ENCODE measurements around the gene RNF166.

RNF166 gene

DNA sequence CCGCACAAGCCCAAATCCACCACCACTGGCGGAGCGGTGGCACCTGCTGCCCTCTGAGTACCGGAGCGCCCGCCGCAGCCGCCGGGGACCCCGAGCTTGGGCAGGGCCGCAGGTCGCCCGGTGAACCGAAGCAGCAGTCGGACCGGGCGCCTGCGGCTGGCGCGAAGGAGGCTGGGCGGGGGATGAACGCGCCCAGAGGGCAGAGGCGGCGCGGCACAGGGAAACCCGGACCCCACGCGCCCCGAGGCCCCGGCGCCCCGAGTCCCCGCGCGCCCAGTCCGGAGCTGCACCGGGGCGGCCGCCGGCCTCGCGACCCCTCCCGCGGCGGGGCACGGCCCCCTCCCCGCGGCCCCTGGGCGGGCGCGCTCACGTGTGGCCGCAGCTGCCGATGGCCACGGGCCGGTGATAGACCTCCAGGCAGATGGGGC is 393 bp downstream of the RNF166 start:
- DNase-seq, result no peak

GRCh38 chr16:88705076-88705684 is 1.0 kb downstream of the RNF166 start:
- no peak for DNase-seq

GRCh38 chr16:88703486-88704309 is 2.5 kb downstream of the RNF166 start:
- no peak for DNase-seq

DNA sequence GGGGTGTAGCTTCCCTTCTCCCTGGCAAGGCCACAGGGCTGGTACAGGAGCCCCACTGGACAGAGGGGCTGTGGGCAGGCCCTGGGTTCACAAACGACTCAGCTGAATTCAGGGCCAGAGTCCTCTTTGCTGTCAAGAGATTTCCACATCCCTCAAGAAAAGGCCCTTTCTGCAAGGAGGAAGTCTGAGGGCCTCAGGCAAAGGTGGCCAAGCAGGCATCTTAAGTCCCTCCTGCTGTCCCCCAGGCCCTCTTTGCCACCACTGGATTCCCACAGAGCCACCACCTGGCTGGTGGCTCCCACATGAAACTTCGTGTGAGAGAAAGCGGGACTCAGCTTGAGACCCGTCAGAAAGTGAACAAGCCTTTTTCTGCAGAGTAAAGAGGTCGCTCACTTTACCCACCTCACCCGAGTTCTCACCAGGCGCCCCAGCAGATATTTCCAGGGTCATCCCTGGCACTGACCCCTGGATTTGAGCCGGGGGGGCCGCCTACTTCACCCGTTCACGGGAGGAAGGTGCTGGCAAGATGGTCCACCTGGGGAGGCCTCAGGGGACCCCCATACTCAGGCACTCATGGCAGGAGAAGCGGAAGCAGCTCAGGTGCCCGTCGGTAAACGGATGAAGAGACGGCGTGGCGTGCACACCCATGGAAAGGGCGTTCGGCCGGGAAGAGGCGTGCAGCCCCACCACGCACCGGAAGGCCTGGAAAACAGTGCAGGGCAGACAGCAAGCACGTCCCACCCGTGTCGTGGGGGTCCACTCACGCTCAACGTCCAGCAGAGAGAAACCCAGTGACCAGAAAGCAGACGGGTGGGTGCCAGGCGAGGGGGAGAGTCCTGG is 3.6 kb downstream of the RNF166 start:
- DNase-seq, result no peak

- DNase-seq, result no peak
These were observed 4.4 kb downstream of the RNF166 start for GRCh38 chr16:88701581-88702370.

DNA sequence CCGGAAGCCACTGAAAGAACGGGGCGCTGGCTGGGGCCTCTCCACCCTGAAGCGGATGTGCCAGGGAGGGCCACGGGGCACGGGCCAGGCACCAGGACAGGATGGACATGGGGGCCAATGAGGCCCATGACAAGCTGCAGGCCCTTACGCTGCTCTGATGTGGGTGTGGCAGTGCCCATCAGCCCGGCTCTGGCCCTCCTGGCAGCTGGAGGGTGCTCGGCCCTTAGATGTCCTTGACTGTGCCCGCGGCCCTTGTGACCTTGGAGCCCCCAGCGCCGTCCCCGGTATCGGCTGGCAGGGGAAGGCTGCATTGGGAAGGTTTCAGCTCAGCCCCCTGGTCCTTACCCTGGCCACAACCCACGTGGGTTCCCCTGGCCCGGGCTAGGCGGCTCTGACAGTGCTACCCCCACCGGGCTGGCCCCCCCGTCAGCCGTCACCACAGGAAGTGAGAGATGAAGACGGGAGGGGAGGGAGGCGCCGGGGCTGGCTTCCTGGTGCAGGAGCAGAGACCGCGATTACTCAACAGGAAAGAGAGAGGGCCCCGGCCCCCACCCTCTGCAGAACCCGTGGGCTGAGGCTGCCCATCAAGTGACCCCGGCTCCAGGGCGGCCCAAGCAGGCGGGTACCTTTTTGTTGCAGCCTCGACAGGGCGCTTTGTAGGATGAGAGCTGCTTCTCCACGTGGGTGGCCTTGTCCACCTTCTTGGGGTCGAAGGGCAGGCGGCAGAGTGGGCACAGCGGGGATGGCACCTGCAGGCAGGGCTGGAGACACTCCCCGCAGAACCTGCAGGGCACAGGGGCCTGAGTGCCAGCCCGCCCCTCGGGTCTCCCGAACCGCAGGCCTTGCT is 5.3 kb downstream of the RNF166 start:
- no peak for DNase-seq

DNA sequence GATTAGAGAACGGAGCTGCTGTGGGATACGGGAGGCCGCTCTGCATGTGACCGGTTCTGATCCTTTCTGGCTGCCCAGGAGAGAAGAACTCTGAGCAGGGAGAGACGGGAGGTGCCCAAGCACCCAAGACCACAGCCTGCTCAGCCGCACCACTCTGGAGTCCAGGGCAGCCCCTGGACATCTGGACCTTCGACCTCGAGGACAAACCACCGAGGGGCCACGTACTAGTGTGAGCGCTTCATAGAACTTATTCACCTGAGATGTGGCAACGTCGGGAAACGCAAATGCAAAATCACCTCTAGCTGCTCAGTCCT is 5.9 kb downstream of the RNF166 start:
- DNase-seq, result no peak

- DNase-seq, result no peak
These were observed 7.0 kb downstream of the RNF166 start for GRCh38 chr16:88699180-88699579.

- no peak for DNase-seq
These were observed 7.6 kb downstream of the RNF166 start for GRCh38 chr16:88698646-88699045.

DNA sequence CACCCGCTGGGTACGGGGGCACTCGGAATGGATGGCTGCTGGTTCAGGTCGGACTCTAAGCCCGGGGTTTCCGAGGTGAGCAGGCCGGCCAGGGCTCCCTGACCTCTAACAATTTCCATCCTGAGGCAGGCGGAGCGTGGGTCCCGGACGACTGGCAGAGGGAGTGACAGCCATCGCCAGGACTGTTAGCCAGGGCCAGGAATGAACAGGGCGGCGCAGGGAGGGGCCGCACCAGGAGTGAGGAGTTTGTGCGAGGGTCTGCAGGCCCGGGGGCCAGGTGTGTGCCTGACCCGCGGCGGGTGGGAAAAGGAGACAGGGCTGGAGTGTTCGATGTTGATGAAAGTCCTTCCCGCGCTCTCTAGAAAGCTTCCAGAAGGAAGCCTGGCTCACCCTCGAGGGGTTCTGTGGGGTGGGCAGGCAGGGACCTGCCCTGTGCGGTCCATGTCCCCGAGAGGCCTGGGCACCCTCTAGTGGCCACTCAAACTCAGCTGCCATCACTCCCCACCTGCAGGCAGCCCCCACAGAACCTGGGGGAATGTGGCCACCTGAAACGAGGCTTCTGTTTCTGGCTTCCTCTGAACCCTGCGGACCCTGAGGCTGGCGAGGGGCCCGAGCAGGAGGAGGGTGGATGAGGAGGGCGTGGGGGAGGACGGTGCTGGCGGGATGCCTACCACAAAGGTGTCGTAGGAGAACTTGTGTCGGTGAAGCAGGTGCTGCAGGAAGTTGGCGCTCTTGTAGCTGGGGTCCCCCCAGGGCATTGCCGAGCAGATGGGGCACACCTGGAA is 8.2 kb downstream of the RNF166 start:
- no peak for DNase-seq

DNA sequence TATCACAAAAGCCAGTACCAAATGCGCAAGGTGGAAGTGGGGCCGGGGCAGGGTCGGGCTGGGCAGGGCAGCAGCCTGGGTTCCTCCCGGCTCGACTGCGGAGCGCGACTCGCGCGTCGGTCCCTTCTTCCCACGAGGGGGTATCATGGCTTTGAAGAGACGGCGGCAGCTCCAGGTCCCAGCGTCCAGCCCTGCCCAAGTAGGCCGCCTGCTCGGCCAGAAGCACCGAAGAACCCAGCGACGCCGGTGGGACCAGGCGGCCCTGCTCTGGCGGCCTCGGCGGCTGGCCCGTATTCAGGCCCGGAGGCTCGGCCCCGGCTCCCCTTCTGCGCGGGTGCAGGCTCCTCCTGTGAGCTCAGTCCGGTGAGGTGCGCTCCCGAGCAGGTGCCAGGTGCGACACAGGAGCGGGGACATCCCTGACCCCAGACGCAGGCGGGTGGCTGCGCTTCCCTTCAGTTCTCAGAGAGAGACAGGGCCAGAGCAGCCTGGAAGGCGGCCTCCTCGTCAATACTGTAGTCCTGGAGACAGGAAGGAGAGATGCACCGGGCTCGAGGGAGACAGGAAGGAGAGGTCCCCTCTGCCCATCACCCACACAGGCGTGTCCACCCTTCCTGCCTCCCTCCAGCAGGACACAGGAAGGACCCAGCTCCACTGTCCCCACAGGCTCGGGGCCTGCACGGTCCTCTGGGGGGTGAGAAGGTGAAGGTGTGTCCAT is 8.9 kb downstream of the RNF166 start:
- DNase-seq, result no peak

- no peak for DNase-seq
These were observed 9.8 kb downstream of the RNF166 start for GRCh38 chr16:88696441-88696840.

GRCh38 chr16:88695753-88696152 is 10.5 kb downstream of the RNF166 start:
- DNase-seq, result no peak

DNA sequence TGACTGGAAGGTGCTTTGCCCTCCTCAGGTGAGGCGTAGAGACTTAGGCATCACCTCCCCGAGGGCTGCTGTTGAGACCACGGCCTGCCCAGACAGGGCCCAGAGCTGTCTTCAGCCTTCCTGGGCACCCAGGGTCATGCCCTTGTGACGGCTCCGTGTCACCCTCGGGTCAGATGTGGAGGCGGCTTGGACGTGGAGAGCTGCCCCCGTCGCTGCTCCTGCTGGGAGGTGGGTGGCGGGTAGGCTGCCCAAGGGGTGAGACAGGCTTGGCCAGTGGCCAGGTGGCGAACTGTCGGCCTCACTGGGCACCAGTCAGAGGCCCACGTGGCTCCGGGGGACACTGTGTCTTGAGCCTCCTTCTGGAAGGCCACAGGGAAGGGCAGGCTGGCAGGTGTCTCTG is 11.0 kb downstream of the RNF166 start:
- DNase-seq, result no peak

- no peak for DNase-seq
These were observed 11.8 kb downstream of the RNF166 start for GRCh38 chr16:88694221-88695087.

DNA sequence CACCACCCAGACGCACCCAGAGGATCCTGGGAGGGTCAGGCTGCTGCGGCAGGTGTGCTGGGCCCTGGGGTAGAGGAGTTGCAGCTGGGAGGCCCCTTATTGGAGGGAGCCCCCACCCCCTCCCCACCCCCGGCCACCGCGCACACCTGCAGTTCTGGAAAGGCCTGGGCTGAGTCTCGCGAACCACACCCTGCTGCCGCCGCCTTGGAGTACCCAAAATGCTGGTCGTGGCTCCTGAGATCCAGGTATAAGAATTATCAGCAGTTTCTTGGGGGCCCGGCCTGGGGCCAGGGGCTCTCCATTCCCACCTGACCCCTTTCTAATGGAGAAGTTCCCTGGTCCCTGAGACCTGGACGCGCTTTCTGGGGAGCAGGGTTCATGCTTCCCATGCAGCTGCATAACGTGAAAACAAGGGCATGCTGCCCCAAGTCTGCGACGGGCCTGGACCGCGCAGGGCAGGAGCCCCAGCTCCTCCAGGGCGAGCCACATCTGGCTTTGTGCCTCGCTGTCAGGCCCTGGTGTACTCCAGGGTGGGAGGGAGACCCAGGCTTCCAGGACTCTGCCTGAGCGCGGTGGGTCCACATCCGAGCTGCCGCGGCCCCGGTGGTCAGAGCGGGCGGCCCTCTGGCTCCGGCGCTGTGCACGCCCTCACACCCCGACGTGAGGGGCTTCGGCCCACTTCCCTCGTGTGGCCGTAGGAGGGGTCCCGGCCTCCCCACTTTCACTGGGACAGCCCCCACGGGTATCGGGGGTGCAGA is 12.6 kb downstream of the RNF166 start:
- DNase-seq, result no peak

- no peak for DNase-seq
These were observed 13.3 kb downstream of the RNF166 start for GRCh38 chr16:88692861-88693260.

- no peak for DNase-seq
These were observed 14.2 kb downstream of the RNF166 start for GRCh38 chr16:88691924-88692560.
